Peyer's patch (tissue), 4 donors: ENCODE measurements around the gene TPGS1.

Source experiments
- POLR2A ChIP-seq, 2 donors: fragments of 450-650 bp; IDR thresholded peaks; one replicate each; pipeline ENCODE4 v1.5.1; 2017; ENCODE audit warnings: antibody characterized with exemption in 2 of 2, mild to moderate bottlenecking in 2 of 2, moderate library complexity in 2 of 2
- TF ChIP-seq, protein P1 (sequence below), 6 experiments: fragments of 450-650 bp in 4 of 6; fragments of 200-600 bp in 2 of 6; sonication (generic) in 1 of 6; IDR thresholded peaks; one replicate each; pipeline ENCODE4 v1.5.1; 2017 to 2019; ENCODE audit warnings: antibody characterized with exemption in 6 of 6, mild to moderate bottlenecking in 3 of 6, moderate library complexity in 1 of 6

GRCh38 chr19:532561-533363 lies 25.5 kb downstream of the TPGS1 start:
- TF ChIP-seq, protein P1, sequence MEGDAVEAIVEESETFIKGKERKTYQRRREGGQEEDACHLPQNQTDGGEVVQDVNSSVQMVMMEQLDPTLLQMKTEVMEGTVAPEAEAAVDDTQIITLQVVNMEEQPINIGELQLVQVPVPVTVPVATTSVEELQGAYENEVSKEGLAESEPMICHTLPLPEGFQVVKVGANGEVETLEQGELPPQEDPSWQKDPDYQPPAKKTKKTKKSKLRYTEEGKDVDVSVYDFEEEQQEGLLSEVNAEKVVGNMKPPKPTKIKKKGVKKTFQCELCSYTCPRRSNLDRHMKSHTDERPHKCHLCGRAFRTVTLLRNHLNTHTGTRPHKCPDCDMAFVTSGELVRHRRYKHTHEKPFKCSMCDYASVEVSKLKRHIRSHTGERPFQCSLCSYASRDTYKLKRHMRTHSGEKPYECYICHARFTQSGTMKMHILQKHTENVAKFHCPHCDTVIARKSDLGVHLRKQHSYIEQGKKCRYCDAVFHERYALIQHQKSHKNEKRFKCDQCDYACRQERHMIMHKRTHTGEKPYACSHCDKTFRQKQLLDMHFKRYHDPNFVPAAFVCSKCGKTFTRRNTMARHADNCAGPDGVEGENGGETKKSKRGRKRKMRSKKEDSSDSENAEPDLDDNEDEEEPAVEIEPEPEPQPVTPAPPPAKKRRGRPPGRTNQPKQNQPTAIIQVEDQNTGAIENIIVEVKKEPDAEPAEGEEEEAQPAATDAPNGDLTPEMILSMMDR (IDR thresholded peaks at IDR 0.05): peak in 5 of 6 experiments; percentile 17 to 58 (median 39)
- TF ChIP-seq POLR2A (IDR thresholded peaks at IDR 0.05): no peak
